Thyroid gland (tissue), 4 donors: ENCODE data around the gene SLBP.

ENCODE experiments used
- CTCF ChIP-seq, 6 experiments: fragments of 200-600 bp in 3 of 6; fragments of 450-650 bp in 3 of 6; sonication (generic) in 3 of 6; IDR thresholded peaks; one replicate each; pipeline ENCODE4 v1.5.1; 2016 to 2019; ENCODE audit warnings: antibody characterized with exemption in 6 of 6, mild to moderate bottlenecking in 2 of 6, inconsistent platforms in 1 of 6, moderate library complexity in 1 of 6
- POLR2A ChIP-seq, 2 donors: fragments of 450-650 bp; IDR thresholded peaks; one replicate each; pipeline ENCODE4 v1.6.1; 2017; ENCODE audit warnings: antibody characterized with exemption in 2 of 2, mild to moderate bottlenecking in 2 of 2, moderate library complexity in 1 of 2

GRCh38 chr4:1683261-1683735 lies 28.8 kb downstream of the SLBP start:
- TF ChIP-seq POLR2A (IDR thresholded peaks at IDR 0.05) (peak in 1 of 2 donors; percentile 25), CTCF (IDR thresholded peaks at IDR 0.05) (no peak)
